ENCODE results near the gene ZNF771. TPM values are rescaled to one million over a fixed set of nuclear protein-coding genes. Genes with fewer than 3 reads are reported as not detected.
A peak's percentile ranks its signal among the peaks of the same experiment; 100 is the strongest.

The ZNF771 gene
- total RNA-seq, 3 donors from 2014 or later (not counting 1 experiment from before 2014, with no cell fraction given), result 0.70 to 1.4 (median 1.4) TPM

DNA sequence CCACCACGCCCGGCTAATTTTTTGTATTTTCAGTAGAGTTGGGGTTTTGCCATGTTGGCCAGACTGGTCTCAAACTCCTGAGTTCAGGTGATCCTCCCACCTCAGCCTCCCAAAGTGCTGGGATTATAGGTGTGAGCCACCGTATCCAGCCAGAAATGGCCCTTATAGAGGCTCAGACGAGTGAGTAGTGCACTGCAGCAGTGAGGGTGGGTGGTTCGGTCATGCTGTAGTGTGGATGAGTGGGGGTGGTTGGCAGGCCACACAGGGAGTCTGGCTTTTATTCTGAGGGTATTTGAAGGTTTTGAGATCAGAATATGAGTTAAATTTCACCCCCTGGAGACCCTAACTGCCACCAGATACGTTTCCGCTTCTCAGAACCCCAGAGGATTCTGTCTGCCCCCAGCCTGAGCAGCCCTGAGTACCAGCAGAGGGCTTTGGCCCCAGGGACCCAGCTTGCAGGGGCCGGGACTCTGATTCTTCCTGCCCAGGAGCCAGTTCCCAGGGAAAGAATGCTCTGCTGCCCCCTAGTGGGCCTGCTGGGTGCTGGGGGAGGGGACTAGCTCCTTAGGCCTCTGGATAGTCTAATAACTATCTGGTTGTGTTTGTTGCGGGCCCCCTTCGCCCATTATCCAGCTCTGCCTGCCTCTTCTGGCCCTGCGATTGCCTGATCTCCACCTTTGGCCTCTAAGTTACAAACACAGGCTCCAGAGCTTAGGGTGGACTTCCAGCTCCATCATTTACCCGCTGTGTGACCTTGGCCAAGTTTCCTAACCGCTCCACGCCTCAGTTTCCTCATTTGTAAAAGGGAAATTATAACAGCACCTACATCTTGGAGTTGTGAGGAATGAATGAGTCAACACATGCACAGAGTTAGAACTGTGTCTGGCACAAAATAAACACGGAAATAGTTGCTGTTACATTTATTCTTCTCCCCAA is 2.0 kb downstream of the ZNF771 start:
- intact Hi-C loops (cut with micrococcal nuclease), result loop anchor here (10.0 kb wide), 1 partner anchor 345 kb away; the partner anchor contains the start of gene ALDOA
- 42% methylated on average over 13 of the region's 15 CpGs for WGBS (ENCODE audit: insufficient coverage)
- peak overlapping the region in 1 of 2 donors; percentile 31 for H3K27ac Mint-ChIP-seq

DNA sequence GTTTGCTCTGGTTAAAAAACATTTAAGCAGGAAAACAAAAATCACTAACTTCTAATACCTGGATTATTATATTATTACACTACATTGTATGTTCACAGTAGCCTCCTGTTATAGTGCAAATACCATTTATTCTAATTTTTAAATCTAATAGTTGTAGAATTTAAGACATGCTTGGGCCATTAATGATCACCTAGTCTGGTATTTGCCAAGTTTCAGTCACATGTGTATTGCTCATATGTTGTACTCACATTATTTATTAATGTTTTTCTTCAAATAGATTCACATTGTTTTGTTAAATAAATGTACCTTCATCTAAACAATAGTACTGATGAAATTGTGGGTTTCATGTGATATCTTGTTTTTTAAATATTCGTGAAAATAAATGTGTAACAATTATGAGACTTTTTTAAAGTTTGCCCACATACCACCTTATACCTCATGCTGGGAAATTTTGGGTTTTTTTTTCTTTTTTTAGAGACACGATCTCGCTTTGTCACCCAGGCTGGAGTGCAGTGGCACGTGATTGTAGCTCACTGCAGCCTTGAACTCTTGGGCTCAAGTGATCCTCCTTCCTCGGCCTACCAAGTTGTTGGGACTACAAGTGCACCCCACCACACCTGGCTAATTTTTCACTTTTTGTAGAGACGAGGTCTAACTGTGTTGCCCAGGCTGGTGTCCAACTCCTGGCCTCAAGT is 5.9 kb downstream of the ZNF771 start:
- no peak overlapping the region for H3K4me3 ChIP-seq (ENCODE audit: low read length)
- ATAC-seq (no peak), DNase-seq (no peak)
- no peaks in the 10 kb centered on the region for H3K9me3 Mint-ChIP-seq
- no peaks in the 10 kb centered on the region for H3K27me3 Mint-ChIP-seq (ENCODE audit: low read depth in 2 of 2)
- H3K4me1 ChIP-seq (ENCODE audit: control insufficient read depth, insufficient read depth, low read length), result peaks cover 16% of the 10 kb centered on the region
- TF ChIP-seq CTCF (IDR thresholded peaks at IDR 0.05), result no peak
- WGBS (ENCODE audit: insufficient coverage), result 90% methylated on average over 5 of the region's 6 CpGs
- H3K36me3 Mint-ChIP-seq, result no peaks in the 10 kb centered on the region
- H3K27ac ChIP-seq (ENCODE audit: low read length), result no peak overlapping the region
- H3K36me3 ChIP-seq (ENCODE audit: control insufficient read depth, insufficient read depth, low read length), result no peaks in the 10 kb centered on the region
- H3K27me3 ChIP-seq (ENCODE audit: control insufficient read depth, insufficient read depth, low read length), result no peaks in the 10 kb centered on the region
- no peak overlapping the region for H3K27ac Mint-ChIP-seq
- intact Hi-C loops (cut with micrococcal nuclease), result no loop called here
- H3K4me3 Mint-ChIP-seq, result no peak overlapping the region
- peaks cover 22 to 25% of the 10 kb centered on the region in 2 donors for H3K4me1 Mint-ChIP-seq
- H3K9me3 ChIP-seq (ENCODE audit: control insufficient read depth, insufficient read depth, low read length), result no peaks in the 10 kb centered on the region

More for the DNA sequence above, 2.0 kb downstream of the ZNF771 start:
- Mint-ChIP-seq H3K4me3 (peak overlapping the region; percentile 37), H3K9me3 (no peaks in the 10 kb centered on the region), H3K36me3 (no peaks in the 10 kb centered on the region), H3K4me1 (peaks cover 15 to 21% of the 10 kb centered on the region in 2 donors), H3K27me3 (ENCODE audit: low read depth in 2 of 2) (no peaks in the 10 kb centered on the region)
- TF ChIP-seq CTCF (IDR thresholded peaks at IDR 0.05), result peak; percentile 91
- peak; percentile 63 to 80 (median 68) for ATAC-seq
- H3K4me1 ChIP-seq (ENCODE audit: control insufficient read depth, insufficient read depth, low read length), result peaks cover 24% of the 10 kb centered on the region
- no peaks in the 10 kb centered on the region for H3K36me3 ChIP-seq (ENCODE audit: control insufficient read depth, insufficient read depth, low read length)
- no peaks in the 10 kb centered on the region for H3K27me3 ChIP-seq (ENCODE audit: control insufficient read depth, insufficient read depth, low read length)
- no peak overlapping the region for H3K4me3 ChIP-seq (ENCODE audit: low read length)
- H3K27ac ChIP-seq (ENCODE audit: low read length), result no peak overlapping the region
- DNase-seq, result peak; percentile 91 to 95
- H3K9me3 ChIP-seq (ENCODE audit: control insufficient read depth, insufficient read depth, low read length), result no peaks in the 10 kb centered on the region

- Histone ChIP-seq H3K36me3 (ENCODE audit: control insufficient read depth, insufficient read depth, low read length) (no peaks in the 10 kb centered on the region), H3K9me3 (ENCODE audit: control insufficient read depth, insufficient read depth, low read length) (no peaks in the 10 kb centered on the region), H3K27ac (ENCODE audit: low read length) (no peak overlapping the region), H3K27me3 (ENCODE audit: control insufficient read depth, insufficient read depth, low read length) (no peaks in the 10 kb centered on the region), H3K4me3 (ENCODE audit: low read length) (no peak overlapping the region), H3K4me1 (ENCODE audit: control insufficient read depth, insufficient read depth, low read length) (peaks cover 17% of the 10 kb centered on the region)
- H3K27me3 Mint-ChIP-seq (ENCODE audit: low read depth in 2 of 2), result no peaks in the 10 kb centered on the region
- ATAC-seq (no peak), DNase-seq (no peak)
- H3K27ac Mint-ChIP-seq, result no peak overlapping the region
- H3K9me3 Mint-ChIP-seq, result no peaks in the 10 kb centered on the region
- intact Hi-C loops (cut with micrococcal nuclease), result no loop called here
- no peak for TF ChIP-seq CTCF (IDR thresholded peaks at IDR 0.05)
- H3K4me3 Mint-ChIP-seq, result no peak overlapping the region
- no peaks in the 10 kb centered on the region for H3K36me3 Mint-ChIP-seq
- 97% methylated on average over 4 of the region's 5 CpGs for WGBS (ENCODE audit: insufficient coverage)
- peaks cover 21 to 24% of the 10 kb centered on the region in 2 donors for H3K4me1 Mint-ChIP-seq
Observed at GRCh38 chr16:30414159-30414558, 6.8 kb downstream of the ZNF771 start.
